Loucy (cell line): ENCODE measurements around the gene APOBEC3G.

Experiments
- H2AFZ ChIP-seq: fragments of 200-600 bp; sonication (generic); 2 replicates; pipeline ENCODE4 v1.6.0; 2016; ENCODE audit warnings: antibody characterized with exemption, mild to moderate bottlenecking, low read length, moderate library complexity
- H3F3A ChIP-seq: fragments of 200-600 bp; 2 replicates; pipeline ENCODE4 v1.6.0; 2016; ENCODE audit warnings: antibody characterized with exemption, low read depth, mild to moderate bottlenecking
- H3K27me3 ChIP-seq: fragments of 200-600 bp; sonication (generic); 2 replicates; pipeline ENCODE4 v1.6.1; 2014; ENCODE audit warnings: low read length, mild to moderate bottlenecking; ENCODE audit not compliant: insufficient read depth, poor library complexity, severe bottlenecking
- H3K36me3 ChIP-seq: fragments of 200-600 bp; sonication (generic); 2 replicates; pipeline ENCODE4 v1.6.1; 2016; ENCODE audit warnings: low read length; ENCODE audit not compliant: insufficient read depth
- H3K4me1 ChIP-seq: fragments of 200-600 bp; sonication (generic); 2 replicates; pipeline ENCODE4 v1.5.1; 2014; ENCODE audit warnings: low read length, mild to moderate bottlenecking; ENCODE audit not compliant: insufficient read depth, poor library complexity, severe bottlenecking
- H3K4me2 ChIP-seq: fragments of 200-600 bp; sonication (generic); 2 replicates; pipeline ENCODE4 v1.6.0; 2014; ENCODE audit warnings: antibody characterized with exemption, low read length, low read depth, mild to moderate bottlenecking; ENCODE audit not compliant: poor library complexity, severe bottlenecking
- H3K4me3 ChIP-seq: fragments of 200-600 bp; sonication (generic); 2 replicates; pipeline ENCODE4 v1.5.1; 2014; ENCODE audit warnings: low read length, mild to moderate bottlenecking, mixed read lengths; ENCODE audit not compliant: poor library complexity, severe bottlenecking
- H3K79me2 ChIP-seq: fragments of 200-600 bp; sonication (generic); 2 replicates; pipeline ENCODE4 v1.6.1; 2014; ENCODE audit warnings: low read length; ENCODE audit not compliant: insufficient read depth
- H3K9ac ChIP-seq: fragments of 200-600 bp; sonication (generic); 2 replicates; pipeline ENCODE4 v1.6.0; 2014; ENCODE audit warnings: mild to moderate bottlenecking, low read depth, low read length, moderate library complexity; ENCODE audit not compliant: poor library complexity, severe bottlenecking
- H3K9me2 ChIP-seq: fragments of 200-600 bp; sonication (generic); replicated peaks from 2 replicates; pipeline ENCODE4 v1.6.1; 2016; ENCODE audit warnings: low read depth, low read length, mixed read lengths
- H3K9me3 ChIP-seq: fragments of 200-600 bp; sonication (generic); 2 replicates; pipeline ENCODE4 v1.6.1; 2014; ENCODE audit warnings: mild to moderate bottlenecking, antibody characterized with exemption, low read length, low read depth; ENCODE audit not compliant: insufficient read depth
- H4K20me1 ChIP-seq: fragments of 200-600 bp; sonication (generic); 2 replicates; pipeline ENCODE4 v1.6.0; 2014; ENCODE audit warnings: antibody characterized with exemption, low read length, mild to moderate bottlenecking; ENCODE audit not compliant: insufficient read depth, poor library complexity, severe bottlenecking
- CTCF ChIP-seq: fragments of 200-600 bp; sonication (generic); conservative IDR thresholded peaks from 2 replicates; pipeline ENCODE4 v1.5.1; 2014; ENCODE audit warnings: mild to moderate bottlenecking, antibody characterized with exemption, low read length
- EZH2phosphoT487 ChIP-seq: fragments of 200-600 bp; IDR thresholded peaks from 2 replicates; pipeline ENCODE4 v1.6.1; 2018; ENCODE audit warnings: antibody characterized with exemption, mild to moderate bottlenecking, moderate library complexity, borderline replicate concordance

The APOBEC3G gene

GRCh38 chr22:39115977-39116621 is 39.0 kb downstream of the APOBEC3G start:
- no peaks in the 10 kb centered on the region for H3K79me2 ChIP-seq
- no peaks in the 10 kb centered on the region for H3K36me3 ChIP-seq
- TF ChIP-seq EZH2phosphoT487 (no peak), CTCF (no peak)
- no peaks in the 10 kb centered on the region for H3K9me3 ChIP-seq
- no peaks in the 10 kb centered on the region for H3F3A ChIP-seq
- no peak overlapping the region for H3K9ac ChIP-seq
- peaks cover 12% of the 10 kb centered on the region for H3K4me1 ChIP-seq
- H4K20me1 ChIP-seq = no peaks in the 10 kb centered on the region
- H2AFZ ChIP-seq = no peak overlapping the region
- H3K4me2 ChIP-seq = no peak overlapping the region
- H3K4me3 ChIP-seq = no peak overlapping the region
- no peaks in the 10 kb centered on the region for H3K27me3 ChIP-seq
- no peaks in the 10 kb centered on the region for H3K9me2 ChIP-seq

GRCh38 chr22:39117585-39118191 is 40.6 kb downstream of the APOBEC3G start:
- Histone ChIP-seq H3K9me3 (no peaks in the 10 kb centered on the region), H3K9me2 (no peaks in the 10 kb centered on the region), H3F3A (no peaks in the 10 kb centered on the region), H4K20me1 (no peaks in the 10 kb centered on the region), H3K27me3 (no peaks in the 10 kb centered on the region), H3K36me3 (no peaks in the 10 kb centered on the region), H3K4me2 (peak overlapping the region; percentile 25), H3K79me2 (no peaks in the 10 kb centered on the region), H3K4me1 (peaks cover 10% of the 10 kb centered on the region), H3K9ac (peak overlapping the region; percentile 31), H3K4me3 (no peak overlapping the region), H2AFZ (peak overlapping the region; percentile 25; the same call in 1 of the 2 replicates)
- TF ChIP-seq EZH2phosphoT487 (no peak), CTCF (peak; percentile 82)

- Histone ChIP-seq H4K20me1 (no peaks in the 10 kb centered on the region), H3K9me2 (no peaks in the 10 kb centered on the region), H3K36me3 (no peaks in the 10 kb centered on the region), H2AFZ (no peak overlapping the region), H3K4me3 (no peak overlapping the region), H3K4me1 (peaks cover 10% of the 10 kb centered on the region), H3K9ac (no peak overlapping the region), H3K27me3 (no peaks in the 10 kb centered on the region), H3K9me3 (no peaks in the 10 kb centered on the region), H3K79me2 (no peaks in the 10 kb centered on the region), H3K4me2 (no peak overlapping the region), H3F3A (no peaks in the 10 kb centered on the region)
- TF ChIP-seq EZH2phosphoT487 (no peak), CTCF (no peak)
Measured at GRCh38 chr22:39120983-39121382, 43.9 kb downstream of the APOBEC3G start.
